ENCODE results near the gene ITGA2. TPM values are rescaled to one million over a fixed set of nuclear protein-coding genes. Genes with fewer than 3 reads are reported as not detected.

The ITGA2 gene
- total RNA-seq, 4 donors from 2014 or later, result 0.07 to 0.41 (median 0.24) TPM

GRCh38 chr5:53019320-53019719 is 30.2 kb downstream of the ITGA2 start:
- DNase-seq, result no peak
- Histone ChIP-seq H3K27me3 (no peaks in the 10 kb centered on the region), H3K4me3 (no peak overlapping the region), H3K4me1 (no peaks in the 10 kb centered on the region), H3K36me3 (no peaks in the 10 kb centered on the region), H3K27ac (no peak overlapping the region), H3K9me3 (no peaks in the 10 kb centered on the region)
- TF ChIP-seq POLR2A (IDR thresholded peaks at IDR 0.05) (no peak), CTCF (IDR thresholded peaks at IDR 0.05 in 4 of 5, conservative IDR thresholded peaks at IDR 0.05 in 1 of 5) (no peak)
- in situ Hi-C loops (cut with MboI; ENCODE audit: low sequenced_read_pairs in 4 of 4), result no loop called here
- ATAC-seq, result no peak
- intact Hi-C loops (cut with DNase I; ENCODE audit: low total_unique reads), result no loop called here

GRCh38 chr5:53022930-53023511 is 33.9 kb downstream of the ITGA2 start:
- no peak overlapping the region for H3K27ac ChIP-seq
- H3K4me1 ChIP-seq, result no peaks in the 10 kb centered on the region
- in situ Hi-C loops (cut with MboI; ENCODE audit: low sequenced_read_pairs in 4 of 4) (no loop called here), intact Hi-C loops (cut with DNase I; ENCODE audit: low total_unique reads) (no loop called here)
- no peaks in the 10 kb centered on the region for H3K36me3 ChIP-seq
- no peak for TF ChIP-seq POLR2A (IDR thresholded peaks at IDR 0.05)
- no peak for TF ChIP-seq CTCF (IDR thresholded peaks at IDR 0.05 in 4 of 5, conservative IDR thresholded peaks at IDR 0.05 in 1 of 5)
- no peaks in the 10 kb centered on the region for H3K9me3 ChIP-seq
- H3K27me3 ChIP-seq, result no peaks in the 10 kb centered on the region
- ATAC-seq (no peak), DNase-seq (no peak)
- H3K4me3 ChIP-seq, result no peak overlapping the region

GRCh38 chr5:53023969-53024368 is 34.8 kb downstream of the ITGA2 start:
- TF ChIP-seq POLR2A (IDR thresholded peaks at IDR 0.05) (no peak), CTCF (IDR thresholded peaks at IDR 0.05 in 4 of 5, conservative IDR thresholded peaks at IDR 0.05 in 1 of 5) (no peak)
- H3K4me3 ChIP-seq, result no peak overlapping the region
- intact Hi-C loops (cut with DNase I; ENCODE audit: low total_unique reads), result no loop called here
- no peaks in the 10 kb centered on the region for H3K36me3 ChIP-seq
- H3K9me3 ChIP-seq, result no peaks in the 10 kb centered on the region
- no peak overlapping the region for H3K27ac ChIP-seq
- H3K4me1 ChIP-seq, result no peaks in the 10 kb centered on the region
- DNase-seq (no peak), ATAC-seq (peak in 1 of 2 donors; percentile 60)
- H3K27me3 ChIP-seq, result no peaks in the 10 kb centered on the region
- in situ Hi-C loops (cut with MboI; ENCODE audit: low sequenced_read_pairs in 4 of 4), result no loop called here

- DNase-seq (no peak), ATAC-seq (no peak)
- in situ Hi-C loops (cut with MboI; ENCODE audit: low sequenced_read_pairs in 4 of 4) (no loop called here), intact Hi-C loops (cut with DNase I; ENCODE audit: low total_unique reads) (no loop called here)
- H3K9me3 ChIP-seq, result no peaks in the 10 kb centered on the region
- H3K27me3 ChIP-seq, result no peaks in the 10 kb centered on the region
- H3K4me1 ChIP-seq, result no peaks in the 10 kb centered on the region
- no peak overlapping the region for H3K4me3 ChIP-seq
- TF ChIP-seq CTCF (IDR thresholded peaks at IDR 0.05 in 4 of 5, conservative IDR thresholded peaks at IDR 0.05 in 1 of 5) (no peak), POLR2A (IDR thresholded peaks at IDR 0.05) (no peak)
- H3K27ac ChIP-seq, result no peak overlapping the region
- no peaks in the 10 kb centered on the region for H3K36me3 ChIP-seq
These were observed 35.4 kb downstream of the ITGA2 start for GRCh38 chr5:53024535-53024934.

GRCh38 chr5:53025487-53025886 is 36.3 kb downstream of the ITGA2 start:
- ATAC-seq (no peak), DNase-seq (no peak)
- Histone ChIP-seq H3K4me1 (no peaks in the 10 kb centered on the region), H3K27me3 (no peaks in the 10 kb centered on the region), H3K27ac (no peak overlapping the region), H3K4me3 (no peak overlapping the region), H3K9me3 (no peaks in the 10 kb centered on the region), H3K36me3 (no peaks in the 10 kb centered on the region)
- intact Hi-C loops (cut with DNase I; ENCODE audit: low total_unique reads), result no loop called here
- TF ChIP-seq CTCF (IDR thresholded peaks at IDR 0.05 in 4 of 5, conservative IDR thresholded peaks at IDR 0.05 in 1 of 5) (no peak), POLR2A (IDR thresholded peaks at IDR 0.05) (no peak)
- in situ Hi-C loops (cut with MboI; ENCODE audit: low sequenced_read_pairs in 4 of 4), result no loop called here
